ENCODE data around the gene BEND7.
A peak's percentile ranks its signal among the peaks of the same experiment; 100 is the strongest.
"Not testable (repeated sequence)": the region's sequence is repeated elsewhere in the genome, so short reads cannot be mapped to it uniquely, and the experiment has no call there.

BEND7 gene, protein sequence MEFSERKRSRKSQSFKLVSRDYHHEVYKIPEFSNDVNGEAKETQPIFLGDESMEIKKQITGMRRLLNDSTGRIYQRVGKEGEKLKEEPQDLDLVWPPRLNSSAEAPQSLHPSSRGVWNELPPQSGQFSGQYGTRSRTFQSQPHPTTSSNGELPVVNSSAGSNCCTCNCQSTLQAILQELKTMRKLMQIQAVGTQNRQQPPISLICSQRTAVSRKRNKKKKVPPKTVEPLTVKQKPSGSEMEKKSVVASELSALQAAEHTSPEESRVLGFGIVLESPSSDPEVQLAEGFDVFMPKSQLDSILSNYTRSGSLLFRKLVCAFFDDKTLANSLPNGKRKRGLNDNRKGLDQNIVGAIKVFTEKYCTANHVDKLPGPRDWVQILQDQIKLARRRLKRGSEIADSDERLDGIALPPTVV

GRCh38 chr10:13528875-13529713 is at the start of gene BEND7:
Gene BEND7 (minus strand): TSS chr10:13529014. CDS start chr10:13528533, 481 bp downstream.
- peak; percentile 25 for DNase-seq

GRCh38 chr10:13573960-13574359 is 45.1 kb upstream of the BEND7 start:
- DNase-seq: no peak

- no peak for DNase-seq
These were observed 42.7 kb upstream of the BEND7 start for GRCh38 chr10:13571541-13571940.

GRCh38 chr10:13567030-13567429 is 38.2 kb upstream of the BEND7 start:
- DNase-seq: no peak

- no peak for DNase-seq
These were observed 35.8 kb upstream of the BEND7 start for GRCh38 chr10:13564576-13564975.

DNA sequence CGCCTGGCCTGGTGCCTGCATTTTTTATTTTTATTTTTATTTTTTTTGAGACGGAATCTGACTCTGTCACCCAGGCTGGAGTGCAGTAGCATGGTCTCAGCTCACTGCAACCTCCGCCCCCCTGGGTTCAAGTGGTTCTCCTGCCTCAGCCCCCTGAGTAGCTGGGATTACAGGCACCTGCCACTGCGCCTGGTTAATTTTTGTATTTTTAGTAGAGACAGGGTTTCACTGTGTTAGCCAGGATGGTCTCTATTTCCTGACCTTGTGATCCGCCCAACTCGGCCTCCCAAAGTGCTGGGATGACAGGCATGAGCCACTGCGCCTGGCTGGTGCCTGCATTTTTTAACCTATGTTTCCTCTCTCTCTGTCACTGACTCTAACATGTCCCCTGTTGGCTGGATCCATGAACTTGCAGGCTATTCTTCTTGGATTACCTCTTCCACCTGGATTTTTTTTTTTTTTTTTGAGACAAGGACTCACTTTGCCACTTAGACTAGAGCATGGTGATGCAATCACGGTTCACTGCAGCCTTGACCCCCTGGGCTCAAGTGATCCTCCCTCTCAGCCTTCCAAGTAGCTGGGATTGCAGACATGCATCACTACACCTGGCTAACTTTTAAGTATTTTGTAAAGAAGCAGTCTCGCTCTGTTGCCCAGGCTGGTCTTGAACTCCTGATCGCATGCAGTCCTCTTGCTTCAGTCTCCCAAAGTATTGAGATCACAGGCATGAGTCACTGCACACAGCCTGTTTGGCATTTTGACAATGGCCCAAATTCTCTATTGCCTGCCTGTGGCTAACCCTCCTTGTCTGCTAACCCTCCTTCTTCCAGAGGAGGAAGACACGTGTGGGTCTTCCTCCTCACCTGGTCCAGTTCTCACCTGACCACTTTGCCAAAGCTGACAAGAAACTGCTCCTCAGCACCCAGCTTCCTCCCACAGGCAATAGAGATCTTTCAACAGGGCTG is 34.9 kb upstream of the BEND7 start:
- DNase-seq: no peak

DNA sequence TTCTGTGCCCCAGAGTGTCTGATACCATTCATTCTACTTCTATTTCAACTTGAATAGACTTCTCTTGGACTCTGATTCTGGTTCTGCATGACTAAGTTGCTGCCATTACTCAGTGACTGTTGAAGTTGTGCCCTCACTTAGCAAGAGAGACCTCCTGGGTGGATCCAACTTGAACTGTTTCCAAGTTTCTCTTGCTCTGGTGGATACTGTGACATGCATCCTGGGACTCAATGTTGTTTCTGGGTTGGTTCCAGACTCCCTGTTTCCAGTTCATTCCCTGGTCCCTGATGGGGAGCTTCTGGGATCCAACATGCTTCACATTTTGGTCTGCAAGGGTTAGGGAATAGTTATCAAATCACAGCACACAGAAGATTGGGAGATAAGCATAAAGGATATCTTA is 31.8 kb upstream of the BEND7 start:
- no peak for DNase-seq

DNA sequence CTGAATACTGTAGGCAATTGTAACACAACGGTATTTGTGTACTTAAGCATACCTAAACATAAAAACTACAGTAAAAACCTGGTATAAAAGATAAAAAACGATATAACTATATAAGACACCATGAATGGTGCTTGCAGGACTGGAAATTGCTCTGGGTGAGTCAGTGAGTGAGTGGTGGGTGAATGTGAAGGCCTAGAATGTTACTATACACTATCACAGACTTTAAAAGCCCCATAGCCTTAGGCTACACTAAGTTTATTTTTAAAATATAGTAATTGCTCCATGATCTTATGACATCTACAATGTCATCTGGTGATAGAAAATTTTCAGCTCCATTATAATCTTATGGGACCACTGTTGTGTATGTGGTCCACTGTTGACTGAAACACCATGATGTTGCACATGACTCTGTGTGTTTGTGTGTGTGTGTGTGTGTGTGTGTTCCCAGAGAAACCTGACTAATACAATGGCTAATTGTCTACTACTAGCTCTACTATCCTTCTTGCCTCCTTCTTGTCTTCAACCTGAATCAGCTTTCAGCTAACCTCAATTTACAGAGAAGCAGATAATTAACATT is 30.4 kb upstream of the BEND7 start:
- no peak for DNase-seq

GRCh38 chr10:13555884-13556510 is 27.2 kb upstream of the BEND7 start:
- no peak for DNase-seq

- no peak for DNase-seq
These were observed 22.0 kb upstream of the BEND7 start for GRCh38 chr10:13550802-13551201.

- DNase-seq: no peak
These were observed 13.7 kb upstream of the BEND7 start for GRCh38 chr10:13542533-13542932.

GRCh38 chr10:13537985-13538384 is 9.2 kb upstream of the BEND7 start:
- not testable (repeated sequence) for DNase-seq

DNA sequence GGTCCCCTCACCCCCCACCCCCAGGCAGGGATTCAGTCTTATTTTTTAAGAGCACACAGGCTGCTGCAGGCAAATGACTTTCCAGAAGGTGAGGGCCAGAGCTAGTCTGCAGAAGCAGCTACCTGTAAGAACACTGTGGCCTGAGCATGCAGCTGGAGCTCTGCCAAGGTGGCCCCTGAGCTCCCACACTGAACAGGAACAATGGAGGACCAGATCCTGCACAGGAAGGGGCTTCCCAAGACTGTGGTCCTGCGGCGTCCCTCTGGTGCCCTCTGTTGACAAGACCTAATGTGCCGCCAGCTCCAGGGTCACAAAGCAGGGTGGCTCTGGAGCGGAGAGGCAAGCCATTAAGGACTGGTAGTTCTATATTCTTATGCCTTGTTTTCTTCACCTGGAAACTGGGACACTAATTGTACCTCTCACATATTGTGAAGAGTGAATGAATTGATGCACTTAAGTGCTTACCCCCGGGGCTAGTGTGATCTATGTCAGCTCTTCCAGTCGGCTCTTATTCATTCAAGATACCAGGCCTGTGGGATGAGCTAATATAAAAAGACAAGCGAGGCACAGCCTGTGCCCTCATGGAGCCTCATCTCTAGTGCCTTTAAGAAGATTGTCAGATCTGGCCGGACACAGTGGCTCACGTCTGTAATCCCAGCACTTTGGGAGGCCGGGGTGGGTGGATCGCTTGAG is 8.0 kb upstream of the BEND7 start:
- peak; percentile 14 for DNase-seq

- DNase-seq: no peak
These were observed 6.5 kb upstream of the BEND7 start for GRCh38 chr10:13535346-13535745.

DNA sequence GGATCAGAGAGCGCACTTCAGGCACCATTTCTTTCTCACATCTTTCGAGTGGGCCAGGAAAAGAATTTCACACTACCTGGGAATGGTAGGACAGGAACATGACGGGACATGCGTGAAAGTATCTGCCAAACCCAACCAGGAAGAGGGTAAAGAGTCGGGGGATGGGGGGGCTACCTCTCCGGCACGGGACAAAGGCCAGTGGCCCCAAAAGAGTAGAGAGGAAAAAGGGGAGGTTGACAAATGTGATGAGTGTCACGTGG is 830 bp upstream of the BEND7 start:
- DNase-seq: no peak

DNA sequence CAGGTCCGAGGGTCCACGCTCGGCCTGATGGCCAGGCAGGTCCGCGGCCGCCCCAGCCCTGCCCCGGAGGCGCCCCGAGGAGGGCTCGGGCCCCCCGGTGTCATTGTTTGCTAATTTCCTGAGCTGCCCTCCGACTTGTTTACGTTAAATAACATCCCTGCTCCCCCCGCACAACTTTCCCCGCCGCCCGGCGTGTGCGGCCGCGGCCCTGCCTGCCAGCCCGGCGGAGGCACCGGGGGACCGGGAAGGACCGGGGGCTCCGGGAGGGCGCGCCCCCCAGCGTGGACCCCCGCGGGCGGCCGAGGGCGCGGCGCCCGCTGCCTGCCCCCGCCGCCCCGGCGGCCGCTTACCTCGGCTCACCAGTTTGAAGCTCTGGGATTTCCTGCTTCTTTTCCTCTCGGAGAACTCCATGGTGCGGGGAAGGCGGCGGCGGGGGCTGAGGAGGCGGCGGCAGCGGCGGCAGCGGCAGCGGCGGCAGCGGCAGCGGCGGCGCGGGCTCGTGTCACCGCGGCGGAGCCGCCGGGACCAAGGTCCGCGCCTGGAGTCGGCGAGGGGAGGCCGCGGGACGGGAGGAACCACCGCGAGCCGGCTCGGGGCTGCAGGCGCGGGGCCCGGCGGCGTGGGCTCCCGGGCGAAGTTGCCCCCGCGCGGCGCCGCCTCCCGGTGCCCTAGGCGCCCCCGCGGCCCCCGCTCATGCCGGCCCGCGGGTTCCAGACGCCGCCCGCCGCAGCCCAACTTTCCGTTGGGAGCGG is 515 bp downstream of the BEND7 start:
- no peak for DNase-seq

DNA sequence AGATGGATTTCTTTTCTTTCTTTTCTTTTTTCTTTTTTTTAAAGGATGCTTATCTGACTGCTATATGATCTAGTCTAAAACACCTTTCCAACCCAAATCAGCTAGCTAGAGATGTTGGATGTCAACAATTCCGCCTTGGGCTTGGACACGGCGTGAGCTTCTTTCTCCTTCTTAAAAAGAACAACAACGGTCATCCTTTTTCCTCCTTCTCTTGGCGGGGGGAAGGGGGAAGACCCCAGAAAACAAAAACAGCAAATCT is 1.0 kb downstream of the BEND7 start:
- DNase-seq: no peak

GRCh38 chr10:13526948-13527863 is 1.6 kb downstream of the BEND7 start:
- DNase-seq: no peak

DNA sequence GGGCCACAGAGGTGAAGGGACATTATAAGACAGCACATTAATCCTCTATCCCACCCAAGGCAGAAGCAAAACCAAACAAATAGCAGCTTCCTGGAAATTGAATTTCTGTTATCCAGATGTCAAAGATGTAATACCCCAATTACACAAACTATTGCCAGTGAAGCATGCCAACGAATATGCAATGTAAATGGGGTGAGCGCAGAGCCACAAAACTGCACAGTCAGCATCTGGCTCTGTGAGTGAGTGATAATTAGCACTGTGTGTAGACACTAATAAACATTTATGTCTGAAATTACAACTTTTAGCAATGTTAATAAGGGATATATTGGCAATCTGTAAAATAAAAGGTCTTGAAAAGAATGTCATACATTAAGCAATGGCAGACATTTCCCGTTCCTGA is 3.2 kb downstream of the BEND7 start:
- no peak for DNase-seq

GRCh38 chr10:13521026-13521425 is 7.8 kb downstream of the BEND7 start:
- DNase-seq: no peak
